Calu3 (cell line): ENCODE measurements around the gene B3GNT2. TPM values are rescaled to one million over a fixed set of nuclear protein-coding genes. Genes with fewer than 3 reads are reported as not detected.

Source experiments
- microRNA-seq: library from miRNA; unstranded; fragments of <30 nt; microRNA quantifications from one replicate; pipeline ENCODE4 v1.2.0, GENCODE V29; 2022
- total RNA-seq: library from RNA; stranded (reverse); gene quantifications from 2 replicates; pipeline ENCODE4 v1.2.3, GENCODE V29; 2022

The B3GNT2 gene
- total RNA-seq, 1 experiment from 2014 or later = 23.8 TPM

Small RNA genes within 50 kb of the gene (microRNA-seq; reads per million reads assigned to microRNA genes)
- not detected for gene MIR5192
